SK-N-MC (cell line): ENCODE data around the gene SRP14.

Experiments used
- FOXP2 ChIP-seq: optimal IDR thresholded peaks from 2 replicates; pipeline ENCODE3; 2011; ENCODE audit warnings: mild to moderate bottlenecking, moderate library complexity; ENCODE audit not compliant: insufficient read depth; ENCODE audit errors: extremely low read length, control extremely low read depth
- POLR2AphosphoS5 ChIP-seq: IDR thresholded peaks from 2 replicates; pipeline ENCODE4 v1.6.1; 2012; ENCODE audit warnings: mild to moderate bottlenecking, low read depth, low read length, borderline replicate concordance

- TF ChIP-seq POLR2AphosphoS5 (no peak), FOXP2 (no peak)
Observed at GRCh38 chr15:40069178-40070165, 30.5 kb upstream of the SRP14 start.
